Pancreas (tissue), 10 donors: Measurements from ENCODE around the gene PPIP5K1. TPM values are rescaled to one million over a fixed set of nuclear protein-coding genes. Genes with fewer than 3 reads are reported as not detected.

Experiments used
- ATAC-seq, 4 donors: fragments of 200-7000 bp; cut with Tn5 transposase; one replicate each; pipeline versions ENCODE4 v1.8.0 to v1.9.1; 2020; ENCODE audit warnings: mild to moderate bottlenecking in 4 of 4, moderate library complexity in 4 of 4
- DNase-seq, 6 donors: peaks; one replicate each; pipeline ENCODE4 v3.0.0-alpha.2; 2020
- FAIRE-seq: peaks from 2 replicates; lab custom pipeline; 2012; peaks lifted over from hg19 to GRCh38; lab: Jason Lieb, UNC
- H3K27ac ChIP-seq, 4 donors: fragments of 200-600 bp; sonication (generic); 1 replicate in 3 of 4; 2 replicates in 1 of 4; pipeline versions ENCODE4 v1.5.0 to v1.8.0; 2020
- H3K27me3 ChIP-seq, 4 donors: fragments of 200-600 bp; one replicate each; pipeline ENCODE4 v1.8.0; 2021
- H3K36me3 ChIP-seq, 3 donors: fragments of 200-600 bp; sonication (generic) in 1 of 3; one replicate each; pipeline versions ENCODE4 v1.5.0 to v1.8.0; 2020 to 2021
- H3K4me1 ChIP-seq, 3 donors: fragments of 200-600 bp; one replicate each; pipeline ENCODE4 v1.8.0; 2021
- H3K4me3 ChIP-seq, 4 donors: fragments of 200-600 bp; sonication (generic) in 2 of 4; one replicate each; pipeline versions ENCODE4 v1.5.0 to v1.8.0; 2020 to 2021
- H3K9me3 ChIP-seq, 4 donors: fragments of 200-600 bp; one replicate each; pipeline ENCODE4 v1.8.0; 2021
- WGBS, 2 donors: extraction: QIAGEN DNeasy Blood & Tissue Kit; methylation state at CpG; one replicate each; pipeline ENCODE4 v1.1.7; 2013; 5-methylcytosine and 5-hydroxymethylcytosine counted together
- intact Hi-C, 3 donors: fragments of 100-400 bp; cut with DNase I; formaldehyde crosslinking; loops; one replicate each; pipeline versions ENCODE4 v1.11.1 to v1.14.2; 2022
- polyA plus RNA-seq, 2 donors: library from polyadenylated mRNA; stranded (reverse); fragments of 200-250 nt; gene quantifications; one replicate each; pipeline ENCODE4 v1.2.3, GENCODE V29; 2013
- total RNA-seq, 6 donors: library from RNA; stranded (reverse); fragmentation: NEBNext Ultra II Directional in 4 of 6; extraction: Animal tissue kit (Norgen Biotek cat#: 25700) in 4 of 6; gene quantifications; one replicate each; pipeline versions ENCODE4 v1.2.1 to v1.2.4, GENCODE V29; 2021 to 2023
- TF ChIP-seq, protein P1 (sequence below), 4 donors: fragments of 200-600 bp; sonication (generic) in 3 of 4; IDR thresholded peaks; one replicate each; pipeline versions ENCODE4 v1.5.0 to v1.8.0; 2021; ENCODE audit warnings: antibody characterized with exemption in 4 of 4
- donor health status: healthy with polysubstance abuse.
- donor health status: DM: no; HTN: no; CAD: no; lungs with moderate emphysema.
- donor health status: DM: no; HTN: no; CAD: no.
- donor health status: control.
- donor health status: control.
- donor health status: Bipolar disorder and iron deficiency.
- donor health status: DM: yes; HTN: yes; CAD: no.
- donor health status: DM: no; HTN: no; CAD: no.
- donor health status: DM: no; HTN: no; CAD: no.
- donor health status: DM: yes; HTN: yes; CAD: no.

The PPIP5K1 gene
- total and polyA plus RNA-seq, 8 donors: 11.3 to 39.9 (median 16.3) TPM

- no peak for DNase-seq
- H3K27ac ChIP-seq: no peak overlapping the region
- 81 to 82% methylated on average over 11 of the region's 11 CpGs for WGBS, 2 donors
- H3K4me1 ChIP-seq: no peaks in the 10 kb centered on the region
- H3K36me3 ChIP-seq: no peaks in the 10 kb centered on the region
- no peak for FAIRE-seq
- no peaks in the 10 kb centered on the region for H3K9me3 ChIP-seq
- H3K4me3 ChIP-seq: no peak overlapping the region
- no peak for ATAC-seq
- intact Hi-C loops: no loop called here
- TF ChIP-seq, protein P1, sequence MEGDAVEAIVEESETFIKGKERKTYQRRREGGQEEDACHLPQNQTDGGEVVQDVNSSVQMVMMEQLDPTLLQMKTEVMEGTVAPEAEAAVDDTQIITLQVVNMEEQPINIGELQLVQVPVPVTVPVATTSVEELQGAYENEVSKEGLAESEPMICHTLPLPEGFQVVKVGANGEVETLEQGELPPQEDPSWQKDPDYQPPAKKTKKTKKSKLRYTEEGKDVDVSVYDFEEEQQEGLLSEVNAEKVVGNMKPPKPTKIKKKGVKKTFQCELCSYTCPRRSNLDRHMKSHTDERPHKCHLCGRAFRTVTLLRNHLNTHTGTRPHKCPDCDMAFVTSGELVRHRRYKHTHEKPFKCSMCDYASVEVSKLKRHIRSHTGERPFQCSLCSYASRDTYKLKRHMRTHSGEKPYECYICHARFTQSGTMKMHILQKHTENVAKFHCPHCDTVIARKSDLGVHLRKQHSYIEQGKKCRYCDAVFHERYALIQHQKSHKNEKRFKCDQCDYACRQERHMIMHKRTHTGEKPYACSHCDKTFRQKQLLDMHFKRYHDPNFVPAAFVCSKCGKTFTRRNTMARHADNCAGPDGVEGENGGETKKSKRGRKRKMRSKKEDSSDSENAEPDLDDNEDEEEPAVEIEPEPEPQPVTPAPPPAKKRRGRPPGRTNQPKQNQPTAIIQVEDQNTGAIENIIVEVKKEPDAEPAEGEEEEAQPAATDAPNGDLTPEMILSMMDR (IDR thresholded peaks at IDR 0.05): no peak
- H3K27me3 ChIP-seq: no peaks in the 10 kb centered on the region
Observed at GRCh38 chr15:43526261-43526930, 63.6 kb downstream of the PPIP5K1 start.

DNA sequence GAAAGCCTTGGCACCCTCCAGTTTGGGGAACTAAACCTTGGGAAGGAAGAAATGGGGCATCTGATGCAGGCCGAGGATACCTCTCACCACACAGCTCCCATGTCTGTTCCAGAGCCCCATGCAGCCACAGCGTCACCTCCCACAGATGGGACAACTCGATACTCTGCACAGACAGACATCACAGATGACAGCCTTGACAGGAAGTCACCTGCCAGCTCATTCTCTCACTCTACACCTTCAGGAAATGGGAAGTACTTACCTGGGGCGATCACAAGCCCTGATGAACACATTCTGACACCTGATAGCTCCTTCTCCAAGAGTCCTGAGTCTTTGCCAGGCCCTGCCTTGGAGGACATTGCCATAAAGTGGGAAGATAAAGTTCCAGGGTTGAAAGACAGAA is 64.9 kb downstream of the PPIP5K1 start:
- H3K4me3 ChIP-seq: no peak overlapping the region
- TF ChIP-seq, protein P1 (IDR thresholded peaks at IDR 0.05): no peak
- no peak for ATAC-seq
- no peak overlapping the region for H3K27ac ChIP-seq
- 74 to 81% methylated on average over 4 of the region's 4 CpGs for WGBS, 2 donors
- intact Hi-C loops: no loop called here
- no peak for FAIRE-seq
- DNase-seq: no peak
- no peaks in the 10 kb centered on the region for H3K9me3 ChIP-seq
- H3K4me1 ChIP-seq: no peaks in the 10 kb centered on the region
- H3K36me3 ChIP-seq: no peaks in the 10 kb centered on the region
- H3K27me3 ChIP-seq: no peaks in the 10 kb centered on the region

DNA sequence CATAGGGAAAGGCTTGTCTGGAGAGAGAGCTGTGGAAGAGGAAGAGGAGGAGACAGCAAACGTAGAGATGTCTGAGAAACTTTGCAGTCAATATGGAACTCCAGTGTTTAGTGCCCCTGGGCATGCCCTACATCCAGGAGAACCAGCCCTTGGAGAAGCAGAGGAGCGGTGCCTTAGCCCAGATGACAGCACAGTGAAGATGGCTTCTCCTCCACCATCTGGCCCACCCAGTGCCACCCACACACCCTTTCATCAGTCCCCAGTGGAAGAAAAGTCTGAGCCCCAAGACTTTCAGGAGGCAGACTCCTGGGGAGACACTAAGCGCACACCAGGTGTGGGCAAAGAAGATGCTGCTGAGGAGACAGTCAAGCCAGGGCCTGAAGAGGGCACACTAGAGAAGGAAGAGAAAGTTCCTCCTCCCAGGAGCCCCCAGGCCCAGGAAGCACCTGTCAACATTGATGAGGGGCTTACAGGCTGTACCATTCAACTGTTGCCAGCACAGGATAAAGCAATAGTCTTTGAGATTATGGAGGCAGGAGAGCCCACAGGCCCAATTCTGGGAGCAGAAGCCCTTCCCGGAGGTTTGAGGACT is 65.7 kb downstream of the PPIP5K1 start:
- H3K27ac ChIP-seq: no peak overlapping the region
- H3K4me3 ChIP-seq: no peak overlapping the region
- H3K9me3 ChIP-seq: no peaks in the 10 kb centered on the region
- H3K27me3 ChIP-seq: no peaks in the 10 kb centered on the region
- FAIRE-seq (no peak), ATAC-seq (no peak), DNase-seq (no peak)
- TF ChIP-seq, protein P1 (IDR thresholded peaks at IDR 0.05): no peak
- intact Hi-C loops: no loop called here
- 84 to 92% methylated on average over 4 of the region's 4 CpGs for WGBS, 2 donors
- no peaks in the 10 kb centered on the region for H3K36me3 ChIP-seq
- no peaks in the 10 kb centered on the region for H3K4me1 ChIP-seq

GRCh38 chr15:43523646-43524045 is 66.4 kb downstream of the PPIP5K1 start:
- FAIRE-seq: no peak
- WGBS, 2 donors: 80 to 91% methylated on average over 7 of the region's 7 CpGs
- Histone ChIP-seq H3K4me1 (no peaks in the 10 kb centered on the region), H3K36me3 (no peaks in the 10 kb centered on the region), H3K27ac (no peak overlapping the region), H3K4me3 (no peak overlapping the region), H3K9me3 (no peaks in the 10 kb centered on the region), H3K27me3 (no peaks in the 10 kb centered on the region)
- intact Hi-C loops: no loop called here
- ATAC-seq: no peak
- no peak for DNase-seq
- TF ChIP-seq, protein P1 (IDR thresholded peaks at IDR 0.05): no peak

GRCh38 chr15:43522247-43522646 is 67.8 kb downstream of the PPIP5K1 start:
- ATAC-seq (no peak), DNase-seq (no peak), FAIRE-seq (no peak)
- H3K4me3 ChIP-seq: no peak overlapping the region
- TF ChIP-seq, protein P1 (IDR thresholded peaks at IDR 0.05): no peak
- H3K9me3 ChIP-seq: no peaks in the 10 kb centered on the region
- WGBS, 2 donors: 63 to 77% methylated on average over 9 of the region's 9 CpGs
- no peak overlapping the region for H3K27ac ChIP-seq
- intact Hi-C loops: no loop called here
- no peaks in the 10 kb centered on the region for H3K4me1 ChIP-seq
- H3K36me3 ChIP-seq: no peaks in the 10 kb centered on the region
- H3K27me3 ChIP-seq: no peaks in the 10 kb centered on the region
